Stomach (tissue), 4 donors: ENCODE results near the gene HNRNPD.

ENCODE experiments used
- CTCF ChIP-seq, 7 experiments: fragments of 450-650 bp in 4 of 7; fragments of 200-600 bp in 3 of 7; sonication (generic) in 3 of 7; IDR thresholded peaks; one replicate each; pipeline ENCODE4 v1.5.1; 2016 to 2019; ENCODE audit warnings: antibody characterized with exemption in 7 of 7, control low read depth in 2 of 7, mild to moderate bottlenecking in 1 of 7
- EP300 ChIP-seq: sonication (generic); formaldehyde crosslinking; IDR thresholded peaks from one replicate; pipeline ENCODE4 v1.6.1; 2017; ENCODE audit warnings: antibody characterized with exemption
- POLR2A ChIP-seq, 4 donors: fragments of 450-650 bp; IDR thresholded peaks; one replicate each; pipeline ENCODE4 v1.6.1; 2016; ENCODE audit warnings: antibody characterized with exemption in 4 of 4, control low read depth in 2 of 4, mild to moderate bottlenecking in 1 of 4, moderate library complexity in 1 of 4
- POLR2AphosphoS5 ChIP-seq, 3 donors: sonication (generic); formaldehyde crosslinking; IDR thresholded peaks; one replicate each; pipeline ENCODE4 v1.6.1; 2016; ENCODE audit warnings: antibody characterized with exemption in 3 of 3

DNA sequence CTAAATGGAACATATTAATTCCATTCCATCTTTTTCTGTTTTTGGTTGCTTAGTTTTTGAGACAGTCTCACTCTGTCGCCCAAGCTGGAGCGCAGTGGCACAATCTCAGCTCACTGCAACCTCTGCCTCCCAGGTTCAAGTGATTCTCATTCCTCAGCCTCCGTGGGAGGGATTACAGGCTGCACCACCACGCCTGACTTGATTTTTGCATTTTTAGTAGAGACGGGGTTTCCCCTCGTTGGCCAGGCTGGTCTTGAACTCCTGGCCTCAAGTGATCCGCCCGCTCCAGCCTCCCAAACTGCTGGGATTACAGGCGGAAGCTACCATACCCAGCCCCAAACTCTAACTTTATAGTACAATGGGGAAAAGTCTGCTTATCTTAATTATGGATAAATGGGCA is 11.2 kb downstream of the HNRNPD start:
- TF ChIP-seq POLR2A (IDR thresholded peaks at IDR 0.05) (no peak), CTCF (IDR thresholded peaks at IDR 0.05) (no peak), EP300 (no peak), POLR2AphosphoS5 (IDR thresholded peaks at IDR 0.05) (no peak)
